Measurements from ENCODE around the gene ELAVL4.

Gene ELAVL4

GRCh38 chr1:50181027-50181663 is 72.4 kb downstream of the ELAVL4 start:
- peak; percentile 12 for DNase-seq

- DNase-seq: no peak
Measured at GRCh38 chr1:50183378-50184133, 74.8 kb downstream of the ELAVL4 start.

GRCh38 chr1:50189369-50189768 is 80.6 kb downstream of the ELAVL4 start:
- DNase-seq: peak; percentile 5

- DNase-seq: no peak
Measured at GRCh38 chr1:50193002-50193401, 84.3 kb downstream of the ELAVL4 start.

GRCh38 chr1:50195205-50195604 is 86.5 kb downstream of the ELAVL4 start:
- no peak for DNase-seq

- DNase-seq: no peak
Measured at GRCh38 chr1:50196081-50196480, 87.4 kb downstream of the ELAVL4 start.

- DNase-seq: no peak
Measured at GRCh38 chr1:50197216-50197615, 88.5 kb downstream of the ELAVL4 start.

GRCh38 chr1:50208315-50208714 is 99.6 kb downstream of the ELAVL4 start:
- no peak for DNase-seq

GRCh38 chr1:50208756-50209155 is 100.0 kb downstream of the ELAVL4 start:
- no peak for DNase-seq

- no peak for DNase-seq
Measured at GRCh38 chr1:50209749-50210148, 101.0 kb downstream of the ELAVL4 start.

- no peak for DNase-seq
Measured at GRCh38 chr1:50213505-50213904, 104.8 kb downstream of the ELAVL4 start.

GRCh38 chr1:50214717-50215116 is 106.0 kb downstream of the ELAVL4 start:
- no peak for DNase-seq

GRCh38 chr1:50218344-50219120 is 109.8 kb downstream of the ELAVL4 start:
- DNase-seq: no peak

- no peak for DNase-seq
Measured at GRCh38 chr1:50228871-50229384, 120.2 kb downstream of the ELAVL4 start.

GRCh38 chr1:50231209-50231608 is 122.5 kb downstream of the ELAVL4 start:
- DNase-seq: no peak

- DNase-seq: no peak
Measured at GRCh38 chr1:50232336-50232735, 123.6 kb downstream of the ELAVL4 start.

GRCh38 chr1:50236656-50237055 is 127.9 kb downstream of the ELAVL4 start:
- DNase-seq: no peak

GRCh38 chr1:50237056-50237455 is 128.3 kb downstream of the ELAVL4 start:
- DNase-seq: no peak

- no peak for DNase-seq
Measured at GRCh38 chr1:50243939-50244338, 135.2 kb downstream of the ELAVL4 start.

GRCh38 chr1:50246869-50247268 is 138.1 kb downstream of the ELAVL4 start:
- DNase-seq: no peak

GRCh38 chr1:50251702-50252101 is 143.0 kb downstream of the ELAVL4 start:
- DNase-seq: no peak

GRCh38 chr1:50252196-50252595 is 143.5 kb downstream of the ELAVL4 start:
- no peak for DNase-seq

Measured in fibroblast of skin of right biceps (primary cell).